PC-3 (cell line): ENCODE results near the gene BNC1.

ENCODE experiments used
- CTCF ChIP-seq: fragments of 300-600 bp; sonication (generic); conservative IDR thresholded peaks from 2 replicates; pipeline ENCODE4 v1.5.1; 2017; ENCODE audit warnings: antibody characterized with exemption, low read depth, mild to moderate bottlenecking, low read length
- EZH2 ChIP-seq: fragments of 300-600 bp; sonication (generic); IDR thresholded peaks from one replicate; pipeline ENCODE4 v1.6.1; 2017; ENCODE audit warnings: antibody characterized with exemption, mild to moderate bottlenecking, low read length; ENCODE audit not compliant: unreplicated experiment

GRCh38 chr15:83310521-83311456 lies 26.3 kb upstream of the BNC1 start:
- TF ChIP-seq EZH2: no peak
- no peak for TF ChIP-seq CTCF
